Measurements from ENCODE around the gene FAM110D.

Gene FAM110D

DNA sequence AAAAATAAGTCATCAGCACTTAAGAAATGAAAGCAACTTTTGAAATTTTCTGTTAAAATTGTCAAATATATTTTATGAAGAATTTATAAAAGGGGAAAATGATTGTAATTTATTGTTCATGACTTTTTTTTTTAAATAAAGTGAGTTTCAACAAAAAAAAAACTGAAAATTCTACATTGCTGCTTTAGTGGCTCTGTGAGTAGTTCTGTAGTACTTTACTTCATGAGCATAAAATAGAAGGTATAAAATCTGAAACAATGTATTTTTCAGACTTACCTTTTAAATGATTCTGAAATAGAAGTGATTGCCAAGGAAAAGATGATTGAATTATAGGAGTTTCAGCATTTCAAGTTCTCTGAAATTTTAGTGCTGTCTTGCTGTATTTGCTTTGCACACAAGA is 33.5 kb upstream of the FAM110D start:
- Mint-ChIP-seq H3K9me3 (no peaks in the 10 kb centered on the region), H3K27me3 (ENCODE audit: low read depth) (peaks cover 3% of the 10 kb centered on the region), H3K4me1 (ENCODE audit: low read depth) (peaks cover 54% of the 10 kb centered on the region), H3K4me3 (no peak overlapping the region), H3K36me3 (ENCODE audit: low read depth) (peaks cover 25% of the 10 kb centered on the region), H3K27ac (peak overlapping the region; percentile 94)

DNA sequence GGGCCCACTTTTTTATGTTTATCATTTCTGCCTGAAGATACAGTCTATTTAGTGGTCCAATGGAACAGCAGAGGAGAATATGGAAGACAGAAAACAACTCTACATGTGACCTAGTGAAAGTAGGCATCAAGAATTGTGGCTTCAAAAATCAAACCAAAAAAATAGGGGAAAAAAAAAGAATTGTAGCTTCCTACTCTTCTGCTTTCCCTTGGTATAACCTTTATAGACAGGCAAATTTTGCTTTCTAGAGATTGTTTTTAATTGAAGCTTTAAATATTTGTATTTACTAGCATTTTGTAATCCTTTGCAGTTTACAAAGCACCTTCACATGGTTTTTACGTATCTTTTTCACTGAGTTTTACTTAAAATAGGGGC is 32.9 kb upstream of the FAM110D start:
- Mint-ChIP-seq H3K4me3 (peak overlapping the region; percentile 68), H3K9me3 (no peaks in the 10 kb centered on the region), H3K4me1 (ENCODE audit: low read depth) (peaks cover 53% of the 10 kb centered on the region), H3K27ac (peak overlapping the region; percentile 94), H3K27me3 (ENCODE audit: low read depth) (peaks cover 3% of the 10 kb centered on the region), H3K36me3 (ENCODE audit: low read depth) (peaks cover 25% of the 10 kb centered on the region)

DNA sequence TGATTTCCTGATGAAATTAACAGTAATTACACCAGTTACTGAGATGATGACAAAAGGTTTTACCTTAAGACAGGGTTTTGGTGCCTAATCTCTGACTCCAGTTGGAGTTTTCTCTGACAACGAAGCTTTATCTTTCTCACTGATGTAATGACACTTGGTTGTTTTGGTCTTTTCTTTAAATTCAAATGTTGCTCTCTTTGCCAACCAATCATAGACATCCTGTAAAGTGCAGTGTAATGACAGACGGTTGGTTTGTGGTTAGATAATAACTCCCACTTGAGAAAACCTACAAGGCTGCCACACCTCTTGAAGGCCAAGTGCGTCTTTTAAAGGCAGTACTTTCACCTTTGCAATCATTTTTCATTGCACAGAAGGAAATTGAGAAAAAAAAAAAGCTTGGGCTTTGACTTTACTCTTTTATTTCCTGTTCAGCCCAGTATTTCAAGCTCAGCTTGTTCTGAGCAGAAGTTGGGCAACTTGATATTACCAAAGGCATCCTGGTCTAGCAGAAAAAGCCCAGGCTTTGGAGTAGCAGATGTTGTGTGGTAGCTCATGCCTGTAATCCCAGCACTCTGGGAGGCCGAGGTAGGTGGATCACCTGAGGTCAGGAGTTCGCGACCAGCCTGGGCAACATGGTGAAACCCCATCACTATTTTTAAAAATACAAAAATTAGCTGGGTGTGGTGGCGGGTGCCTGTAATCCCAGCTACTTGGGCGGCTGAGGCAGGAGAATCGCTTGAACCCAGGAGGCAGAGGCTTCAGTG is 32.4 kb upstream of the FAM110D start:
- Mint-ChIP-seq H3K4me3 (peak overlapping the region; percentile 68), H3K4me1 (ENCODE audit: low read depth) (peaks cover 53% of the 10 kb centered on the region), H3K27me3 (ENCODE audit: low read depth) (peaks cover 3% of the 10 kb centered on the region), H3K27ac (peak overlapping the region; percentile 94), H3K36me3 (ENCODE audit: low read depth) (peaks cover 25% of the 10 kb centered on the region), H3K9me3 (no peaks in the 10 kb centered on the region)

DNA sequence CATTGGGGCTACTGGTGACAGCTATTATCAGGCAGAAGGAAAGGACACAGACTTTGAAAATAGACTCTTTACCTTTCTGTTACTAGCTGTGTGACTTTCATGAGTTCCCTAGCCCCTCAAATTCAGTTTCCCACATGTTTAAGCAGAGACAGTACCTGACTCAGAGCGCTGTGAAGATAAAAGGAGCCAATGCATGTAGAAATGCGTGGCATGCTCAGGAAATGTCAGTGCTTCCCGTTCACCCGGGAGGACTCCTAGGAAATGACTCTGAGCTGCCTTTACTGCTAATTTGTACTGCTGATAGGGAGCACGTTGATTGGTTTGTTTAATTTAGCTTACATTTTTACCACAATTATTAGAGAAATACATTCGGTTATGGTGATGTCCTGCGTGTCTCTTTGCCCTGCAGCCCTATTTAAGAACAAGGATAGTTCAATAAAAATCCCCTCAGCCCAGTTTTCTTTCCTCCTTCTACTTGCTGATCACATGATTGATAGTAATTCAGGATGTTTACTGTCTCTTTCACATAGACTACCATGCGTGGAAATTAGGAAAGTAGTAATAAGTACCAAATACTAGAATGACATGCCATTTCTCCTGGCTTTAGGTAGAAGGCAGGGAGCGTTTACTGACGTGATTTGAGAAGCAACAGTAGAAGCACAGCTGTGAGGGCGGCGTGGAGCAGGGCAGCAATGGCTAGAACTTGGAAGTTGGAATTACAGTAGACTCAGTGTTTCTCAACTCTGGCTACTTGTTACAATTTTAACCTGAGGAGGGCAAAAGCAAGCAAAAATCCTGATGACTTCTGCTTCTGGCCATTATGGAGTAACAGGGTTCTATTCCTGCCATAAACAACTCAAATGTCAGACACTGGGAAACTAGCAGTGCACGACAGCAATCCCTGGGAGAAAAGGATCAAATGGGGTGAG is 31.4 kb upstream of the FAM110D start:
- Mint-ChIP-seq H3K4me3 (peak overlapping the region; percentile 68), H3K36me3 (ENCODE audit: low read depth) (peaks cover 18% of the 10 kb centered on the region), H3K9me3 (no peaks in the 10 kb centered on the region), H3K4me1 (ENCODE audit: low read depth) (peaks cover 49% of the 10 kb centered on the region), H3K27me3 (ENCODE audit: low read depth) (peaks cover 3% of the 10 kb centered on the region), H3K27ac (peak overlapping the region; percentile 43)

DNA sequence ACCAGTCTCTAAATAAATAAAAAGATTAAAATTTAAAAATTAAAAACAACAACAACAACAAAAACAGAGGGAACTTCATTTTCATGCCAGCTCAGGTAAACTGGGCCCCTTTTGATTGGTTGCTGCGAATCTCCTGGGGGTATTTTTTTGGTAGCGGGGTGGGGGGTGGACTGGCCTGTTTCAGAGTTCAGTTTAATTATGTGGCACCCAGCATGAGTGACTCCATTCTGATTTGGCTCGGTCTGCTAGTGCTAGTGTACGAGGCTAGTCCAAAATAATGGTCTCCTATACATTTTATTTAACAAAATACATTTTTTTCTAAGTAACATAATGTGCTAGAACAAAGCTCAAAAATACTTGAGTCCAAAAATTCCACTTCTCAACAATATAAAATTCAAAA is 29.1 kb upstream of the FAM110D start:
- H3K27ac Mint-ChIP-seq = no peak overlapping the region
- H3K4me1 Mint-ChIP-seq (ENCODE audit: low read depth) = peaks cover 34% of the 10 kb centered on the region

GRCh38 chr1:26130695-26131094 is 28.2 kb upstream of the FAM110D start:
- Mint-ChIP-seq H3K4me3 (no peak overlapping the region), H3K4me1 (ENCODE audit: low read depth) (peaks cover 25% of the 10 kb centered on the region), H3K27me3 (ENCODE audit: low read depth) (peaks cover 3% of the 10 kb centered on the region), H3K9me3 (no peaks in the 10 kb centered on the region), H3K36me3 (ENCODE audit: low read depth) (peaks cover 8% of the 10 kb centered on the region), H3K27ac (no peak overlapping the region)

More for the DNA sequence above, 29.1 kb upstream of the FAM110D start:
- Mint-ChIP-seq H3K9me3 (no peaks in the 10 kb centered on the region), H3K4me3 (no peak overlapping the region), H3K27me3 (ENCODE audit: low read depth) (peaks cover 3% of the 10 kb centered on the region), H3K36me3 (ENCODE audit: low read depth) (peaks cover 10% of the 10 kb centered on the region)

- Mint-ChIP-seq H3K4me1 (ENCODE audit: low read depth) (peaks cover 15% of the 10 kb centered on the region), H3K4me3 (no peak overlapping the region), H3K9me3 (no peaks in the 10 kb centered on the region)
These were observed 26.6 kb upstream of the FAM110D start for GRCh38 chr1:26132128-26132833.

DNA sequence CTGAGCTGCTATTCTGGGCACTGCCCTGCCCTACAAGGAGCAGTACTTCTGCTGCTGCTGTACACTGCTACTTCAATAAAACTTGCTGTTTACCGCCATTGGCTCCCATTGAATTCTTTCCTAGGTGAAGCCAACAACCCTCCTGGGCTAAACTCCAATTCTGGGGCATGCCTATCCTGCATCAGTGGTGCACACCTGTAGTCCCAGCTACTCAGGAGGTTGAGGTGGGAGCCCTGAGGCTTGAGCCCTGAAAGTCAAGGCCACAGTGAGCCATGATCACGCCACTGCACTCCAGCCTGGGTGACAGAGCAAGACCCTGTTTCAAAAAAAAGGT is 26.1 kb upstream of the FAM110D start:
- Mint-ChIP-seq H3K9me3 (no peaks in the 10 kb centered on the region), H3K27me3 (ENCODE audit: low read depth) (peaks cover 3% of the 10 kb centered on the region), H3K36me3 (ENCODE audit: low read depth) (peaks cover 6% of the 10 kb centered on the region), H3K4me1 (ENCODE audit: low read depth) (peaks cover 10% of the 10 kb centered on the region), H3K4me3 (no peak overlapping the region), H3K27ac (no peak overlapping the region)

More at GRCh38 chr1:26132128-26132833, 26.6 kb upstream of the FAM110D start:
- Mint-ChIP-seq H3K27me3 (ENCODE audit: low read depth) (peaks cover 3% of the 10 kb centered on the region), H3K36me3 (ENCODE audit: low read depth) (peaks cover 8% of the 10 kb centered on the region), H3K27ac (no peak overlapping the region)

DNA sequence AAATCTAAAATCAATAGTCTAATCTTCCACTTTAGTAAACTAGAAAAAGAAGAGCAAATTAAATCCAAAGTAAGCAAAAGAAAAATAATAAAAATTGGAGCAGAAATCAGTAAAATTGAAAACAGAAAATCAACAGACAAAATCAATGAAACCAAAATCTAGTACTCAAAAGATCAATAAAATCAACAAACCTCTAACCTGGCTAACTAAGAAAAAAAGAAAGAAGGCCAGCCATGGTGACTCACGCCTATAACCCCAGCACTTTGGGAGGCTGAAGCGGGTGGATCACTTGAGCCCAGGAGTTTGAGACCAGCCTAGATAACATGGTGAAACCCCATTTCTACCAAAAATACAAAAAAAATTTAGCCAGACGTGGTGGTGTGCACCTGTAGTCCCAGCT is 24.4 kb upstream of the FAM110D start:
- no peaks in the 10 kb centered on the region for H3K36me3 Mint-ChIP-seq (ENCODE audit: low read depth)
- no peak overlapping the region for H3K4me3 Mint-ChIP-seq
- H3K27me3 Mint-ChIP-seq (ENCODE audit: low read depth) = no peaks in the 10 kb centered on the region
- H3K4me1 Mint-ChIP-seq (ENCODE audit: low read depth) = peaks cover 5% of the 10 kb centered on the region
- H3K9me3 Mint-ChIP-seq = no peaks in the 10 kb centered on the region
- H3K27ac Mint-ChIP-seq = no peak overlapping the region

GRCh38 chr1:26138974-26139558 is 19.8 kb upstream of the FAM110D start:
- Mint-ChIP-seq H3K4me3 (no peak overlapping the region), H3K27ac (no peak overlapping the region), H3K4me1 (ENCODE audit: low read depth) (peaks cover 8% of the 10 kb centered on the region), H3K36me3 (ENCODE audit: low read depth) (no peaks in the 10 kb centered on the region), H3K9me3 (no peaks in the 10 kb centered on the region), H3K27me3 (ENCODE audit: low read depth) (peaks cover 7% of the 10 kb centered on the region)

GRCh38 chr1:26142159-26142558 is 16.7 kb upstream of the FAM110D start:
- H3K4me1 Mint-ChIP-seq (ENCODE audit: low read depth) = peaks cover 10% of the 10 kb centered on the region
- peaks cover 10% of the 10 kb centered on the region for H3K27me3 Mint-ChIP-seq (ENCODE audit: low read depth)
- no peaks in the 10 kb centered on the region for H3K36me3 Mint-ChIP-seq (ENCODE audit: low read depth)
- no peaks in the 10 kb centered on the region for H3K9me3 Mint-ChIP-seq
- no peak overlapping the region for H3K4me3 Mint-ChIP-seq
- no peak overlapping the region for H3K27ac Mint-ChIP-seq

GRCh38 chr1:26145041-26145959 is 13.6 kb upstream of the FAM110D start:
- no peak overlapping the region for H3K27ac Mint-ChIP-seq
- H3K36me3 Mint-ChIP-seq (ENCODE audit: low read depth) = no peaks in the 10 kb centered on the region
- peak overlapping the region; percentile 40 for H3K4me3 Mint-ChIP-seq
- H3K9me3 Mint-ChIP-seq = no peaks in the 10 kb centered on the region
- H3K27me3 Mint-ChIP-seq (ENCODE audit: low read depth) = peaks cover 36% of the 10 kb centered on the region
- H3K4me1 Mint-ChIP-seq (ENCODE audit: low read depth) = peaks cover 3% of the 10 kb centered on the region

GRCh38 chr1:26145960-26146294 is 13.0 kb upstream of the FAM110D start:
- Mint-ChIP-seq H3K4me1 (ENCODE audit: low read depth) (peaks cover 3% of the 10 kb centered on the region), H3K9me3 (no peaks in the 10 kb centered on the region), H3K27me3 (ENCODE audit: low read depth) (peaks cover 36% of the 10 kb centered on the region), H3K4me3 (no peak overlapping the region), H3K36me3 (ENCODE audit: low read depth) (no peaks in the 10 kb centered on the region), H3K27ac (no peak overlapping the region)

Measured in T-helper 1 cell treated with Interleukin-12 subunit alpha and Interleukin-12 subunit beta and Interleukin-4 antibody, amounts not matched to agents 30 μg/mL and 1 μg/mL, for 36 hours (primary cell).